ENCODE results near the gene RFC3. TPM values are rescaled to one million over a fixed set of nuclear protein-coding genes. Genes with fewer than 3 reads are reported as not detected.

The RFC3 gene
- total RNA-seq, 1 experiment from 2014 or later: 38.2 TPM

GRCh38 chr13:33787051-33787591 lies 30.8 kb upstream of the RFC3 start:
- Histone ChIP-seq H3K9me3 (ENCODE audit: control insufficient read depth in 1 of 2, insufficient read depth in 1 of 2, low read depth in 1 of 2, low read length in 2 of 2) (no peaks in the 10 kb centered on the region), H3K27ac (ENCODE audit: low read depth, low read length) (no peak overlapping the region), H3K4me3 (replicated peaks in 1 of 2; ENCODE audit: low read depth in 1 of 2, low read length in 2 of 2) (no peak overlapping the region), H3K9me2 (ENCODE audit: insufficient read depth) (no peaks in the 10 kb centered on the region), H4K20me1 (ENCODE audit: insufficient read depth) (no peaks in the 10 kb centered on the region), H3K36me3 (ENCODE audit: control insufficient read depth in 1 of 2, insufficient read depth in 2 of 2, low read length in 2 of 2) (no peaks in the 10 kb centered on the region), H3K27me3 (ENCODE audit: insufficient read depth, low read length) (no peaks in the 10 kb centered on the region), H2AFZ (ENCODE audit: low read depth, low read length, poor library complexity, severe bottlenecking) (no peak overlapping the region), H3K4me2 (ENCODE audit: low read length) (no peak overlapping the region), H3K4me1 (ENCODE audit: control insufficient read depth in 1 of 2, insufficient read depth in 2 of 2, low read length in 2 of 2) (no peaks in the 10 kb centered on the region), H3K9ac (ENCODE audit: low read length) (no peak overlapping the region), H3K79me2 (ENCODE audit: insufficient read depth, low read length) (no peaks in the 10 kb centered on the region)
- RAD21 ChIA-PET (ENCODE audit: low non-redundant PET in 1 of 2, low total read pairs in 2 of 2, uncharacterized antibody in 2 of 2, unreplicated experiment in 2 of 2): no interaction called here
- ATAC-seq: no peak
- intact Hi-C loops (cut with micrococcal nuclease): no loop called here
- POLR2A ChIA-PET: interaction anchor here (1.5 kb wide), 1 partner anchor 31 kb away, joined by 3 read pairs; the partner anchor contains the start of gene RFC3
- CTCF ChIA-PET: interaction anchor here (1.7 kb wide), 1 partner anchor 13 kb away, joined by 5 read pairs; no protein-coding TSS in a partner anchor
- no peak for TF ChIP-seq TCF7L2 (IDR thresholded peaks at IDR 0.05; ENCODE audit: borderline replicate concordance, extremely low read depth, insufficient read depth, insufficient read length)
- TF ChIP-seq ELF1 (IDR thresholded peaks at IDR 0.05; ENCODE audit: borderline replicate concordance, low read depth): no peak
- no peak for TF ChIP-seq POLR2A (IDR thresholded peaks at IDR 0.05; ENCODE audit: borderline replicate concordance, extremely low read depth, insufficient read depth, insufficient read length)
- TF ChIP-seq SIN3A (IDR thresholded peaks at IDR 0.05; ENCODE audit: low read depth): no peak
- no peak for TF ChIP-seq ZNF274 (IDR thresholded peaks at IDR 0.05; ENCODE audit: low read depth, low read length)
- TF ChIP-seq CEBPB (IDR thresholded peaks at IDR 0.05; ENCODE audit: low read depth): no peak
- TF ChIP-seq ZBTB33 (IDR thresholded peaks at IDR 0.05; ENCODE audit: extremely low read depth, insufficient replicate concordance, low read length): no peak
- no peak for TF ChIP-seq POLR2AphosphoS5 (IDR thresholded peaks at IDR 0.05; ENCODE audit: low read depth, low read length)
- TF ChIP-seq FOSL1 (IDR thresholded peaks at IDR 0.05; ENCODE audit: low read depth): no peak
- no peak for TF ChIP-seq ATF3 (IDR thresholded peaks at IDR 0.05)
- TF ChIP-seq YY1 (IDR thresholded peaks at IDR 0.05; ENCODE audit: extremely low read depth, insufficient replicate concordance, low read depth, low read length): no peak
- no peak for TF ChIP-seq RAD21 (IDR thresholded peaks at IDR 0.05; ENCODE audit: low read depth)
- BruUV-seq (replicated peaks): no TSS peak
- DNase-seq (ENCODE audit: low read depth, low spot score): no peak
